Measurements from ENCODE around the gene PIEZO1. TPM values are rescaled to one million over a fixed set of nuclear protein-coding genes. Genes with fewer than 3 reads are reported as not detected.

The PIEZO1 gene
- total and polyA plus RNA-seq, 9 of the 15 experiments (the other 6 are each of a cell fraction or from before 2014, with no cell fraction given), result 3.6 to 432 (median 131) TPM

DNA sequence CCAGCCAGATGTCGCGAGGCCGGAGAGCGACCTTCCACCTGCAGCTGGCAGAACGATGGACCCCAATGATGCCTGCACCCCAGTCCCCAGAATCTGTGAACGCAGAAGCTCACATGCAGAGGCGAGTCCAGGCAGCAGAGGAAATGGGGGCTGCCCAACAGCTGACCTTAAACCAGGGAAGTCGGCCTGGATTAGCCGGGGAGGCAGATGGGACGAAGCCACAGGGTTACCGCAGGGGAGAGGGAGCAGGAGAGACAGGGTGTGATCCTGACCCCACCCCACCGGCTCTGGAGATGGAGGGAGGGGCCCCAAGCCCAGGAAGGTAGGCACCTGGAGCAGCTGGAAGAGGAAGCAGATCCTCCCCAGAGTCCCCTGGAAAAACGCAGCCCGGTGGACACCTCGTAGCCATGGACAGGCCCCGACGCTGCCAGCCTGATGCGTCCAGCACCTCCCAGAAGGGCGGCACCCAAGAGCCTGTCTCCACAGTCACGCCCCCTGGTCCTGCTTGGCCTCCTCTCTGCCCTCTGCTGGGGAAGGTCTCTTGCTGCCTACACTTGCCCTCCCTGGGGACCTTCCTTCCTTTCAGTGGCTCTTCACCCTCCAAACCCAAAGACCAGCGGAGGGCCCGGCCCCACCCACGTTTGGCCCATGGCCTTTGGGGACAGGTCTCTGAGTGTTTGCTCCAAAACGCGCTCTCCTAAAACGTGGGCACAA is 37.3 kb downstream of the PIEZO1 start (continued):
- TF ChIP-seq RB1 (IDR thresholded peaks at IDR 0.05; ENCODE audit: low read depth) (peak; percentile 41; the same call in 1 of the 2 replicates), IRF2 (CRISPR knock-in tag; IDR thresholded peaks at IDR 0.05) (peak; percentile 58; the same call in 1 of the 2 replicates), CREM (IDR thresholded peaks at IDR 0.05; ENCODE audit: low read depth) (peak; percentile 65), PURB (CRISPR knock-in tag; IDR thresholded peaks at IDR 0.05; ENCODE audit: low read depth) (no peak), MEIS2 (IDR thresholded peaks at IDR 0.05; ENCODE audit: partially characterized antibody) (no peak), CTBP1 (IDR thresholded peaks at IDR 0.05; ENCODE audit: borderline replicate concordance) (peak; percentile 60; the same call in 1 of the 2 replicates), NELFE (IDR thresholded peaks at IDR 0.05; ENCODE audit: insufficient read depth, insufficient read length) (no peak), U2AF2 (optimal IDR thresholded peaks at IDR 0.05; ENCODE audit: low read depth, low read length) (no peak), MTA3 (IDR thresholded peaks at IDR 0.05; ENCODE audit: borderline replicate concordance) (peak; percentile 76)
- TF ChIP-seq, protein P1, sequence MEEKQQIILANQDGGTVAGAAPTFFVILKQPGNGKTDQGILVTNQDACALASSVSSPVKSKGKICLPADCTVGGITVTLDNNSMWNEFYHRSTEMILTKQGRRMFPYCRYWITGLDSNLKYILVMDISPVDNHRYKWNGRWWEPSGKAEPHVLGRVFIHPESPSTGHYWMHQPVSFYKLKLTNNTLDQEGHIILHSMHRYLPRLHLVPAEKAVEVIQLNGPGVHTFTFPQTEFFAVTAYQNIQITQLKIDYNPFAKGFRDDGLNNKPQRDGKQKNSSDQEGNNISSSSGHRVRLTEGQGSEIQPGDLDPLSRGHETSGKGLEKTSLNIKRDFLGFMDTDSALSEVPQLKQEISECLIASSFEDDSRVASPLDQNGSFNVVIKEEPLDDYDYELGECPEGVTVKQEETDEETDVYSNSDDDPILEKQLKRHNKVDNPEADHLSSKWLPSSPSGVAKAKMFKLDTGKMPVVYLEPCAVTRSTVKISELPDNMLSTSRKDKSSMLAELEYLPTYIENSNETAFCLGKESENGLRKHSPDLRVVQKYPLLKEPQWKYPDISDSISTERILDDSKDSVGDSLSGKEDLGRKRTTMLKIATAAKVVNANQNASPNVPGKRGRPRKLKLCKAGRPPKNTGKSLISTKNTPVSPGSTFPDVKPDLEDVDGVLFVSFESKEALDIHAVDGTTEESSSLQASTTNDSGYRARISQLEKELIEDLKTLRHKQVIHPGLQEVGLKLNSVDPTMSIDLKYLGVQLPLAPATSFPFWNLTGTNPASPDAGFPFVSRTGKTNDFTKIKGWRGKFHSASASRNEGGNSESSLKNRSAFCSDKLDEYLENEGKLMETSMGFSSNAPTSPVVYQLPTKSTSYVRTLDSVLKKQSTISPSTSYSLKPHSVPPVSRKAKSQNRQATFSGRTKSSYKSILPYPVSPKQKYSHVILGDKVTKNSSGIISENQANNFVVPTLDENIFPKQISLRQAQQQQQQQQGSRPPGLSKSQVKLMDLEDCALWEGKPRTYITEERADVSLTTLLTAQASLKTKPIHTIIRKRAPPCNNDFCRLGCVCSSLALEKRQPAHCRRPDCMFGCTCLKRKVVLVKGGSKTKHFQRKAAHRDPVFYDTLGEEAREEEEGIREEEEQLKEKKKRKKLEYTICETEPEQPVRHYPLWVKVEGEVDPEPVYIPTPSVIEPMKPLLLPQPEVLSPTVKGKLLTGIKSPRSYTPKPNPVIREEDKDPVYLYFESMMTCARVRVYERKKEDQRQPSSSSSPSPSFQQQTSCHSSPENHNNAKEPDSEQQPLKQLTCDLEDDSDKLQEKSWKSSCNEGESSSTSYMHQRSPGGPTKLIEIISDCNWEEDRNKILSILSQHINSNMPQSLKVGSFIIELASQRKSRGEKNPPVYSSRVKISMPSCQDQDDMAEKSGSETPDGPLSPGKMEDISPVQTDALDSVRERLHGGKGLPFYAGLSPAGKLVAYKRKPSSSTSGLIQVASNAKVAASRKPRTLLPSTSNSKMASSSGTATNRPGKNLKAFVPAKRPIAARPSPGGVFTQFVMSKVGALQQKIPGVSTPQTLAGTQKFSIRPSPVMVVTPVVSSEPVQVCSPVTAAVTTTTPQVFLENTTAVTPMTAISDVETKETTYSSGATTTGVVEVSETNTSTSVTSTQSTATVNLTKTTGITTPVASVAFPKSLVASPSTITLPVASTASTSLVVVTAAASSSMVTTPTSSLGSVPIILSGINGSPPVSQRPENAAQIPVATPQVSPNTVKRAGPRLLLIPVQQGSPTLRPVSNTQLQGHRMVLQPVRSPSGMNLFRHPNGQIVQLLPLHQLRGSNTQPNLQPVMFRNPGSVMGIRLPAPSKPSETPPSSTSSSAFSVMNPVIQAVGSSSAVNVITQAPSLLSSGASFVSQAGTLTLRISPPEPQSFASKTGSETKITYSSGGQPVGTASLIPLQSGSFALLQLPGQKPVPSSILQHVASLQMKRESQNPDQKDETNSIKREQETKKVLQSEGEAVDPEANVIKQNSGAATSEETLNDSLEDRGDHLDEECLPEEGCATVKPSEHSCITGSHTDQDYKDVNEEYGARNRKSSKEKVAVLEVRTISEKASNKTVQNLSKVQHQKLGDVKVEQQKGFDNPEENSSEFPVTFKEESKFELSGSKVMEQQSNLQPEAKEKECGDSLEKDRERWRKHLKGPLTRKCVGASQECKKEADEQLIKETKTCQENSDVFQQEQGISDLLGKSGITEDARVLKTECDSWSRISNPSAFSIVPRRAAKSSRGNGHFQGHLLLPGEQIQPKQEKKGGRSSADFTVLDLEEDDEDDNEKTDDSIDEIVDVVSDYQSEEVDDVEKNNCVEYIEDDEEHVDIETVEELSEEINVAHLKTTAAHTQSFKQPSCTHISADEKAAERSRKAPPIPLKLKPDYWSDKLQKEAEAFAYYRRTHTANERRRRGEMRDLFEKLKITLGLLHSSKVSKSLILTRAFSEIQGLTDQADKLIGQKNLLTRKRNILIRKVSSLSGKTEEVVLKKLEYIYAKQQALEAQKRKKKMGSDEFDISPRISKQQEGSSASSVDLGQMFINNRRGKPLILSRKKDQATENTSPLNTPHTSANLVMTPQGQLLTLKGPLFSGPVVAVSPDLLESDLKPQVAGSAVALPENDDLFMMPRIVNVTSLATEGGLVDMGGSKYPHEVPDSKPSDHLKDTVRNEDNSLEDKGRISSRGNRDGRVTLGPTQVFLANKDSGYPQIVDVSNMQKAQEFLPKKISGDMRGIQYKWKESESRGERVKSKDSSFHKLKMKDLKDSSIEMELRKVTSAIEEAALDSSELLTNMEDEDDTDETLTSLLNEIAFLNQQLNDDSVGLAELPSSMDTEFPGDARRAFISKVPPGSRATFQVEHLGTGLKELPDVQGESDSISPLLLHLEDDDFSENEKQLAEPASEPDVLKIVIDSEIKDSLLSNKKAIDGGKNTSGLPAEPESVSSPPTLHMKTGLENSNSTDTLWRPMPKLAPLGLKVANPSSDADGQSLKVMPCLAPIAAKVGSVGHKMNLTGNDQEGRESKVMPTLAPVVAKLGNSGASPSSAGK (IDR thresholded peaks at IDR 0.05), result no peak
- TF ChIP-seq, protein P2, sequence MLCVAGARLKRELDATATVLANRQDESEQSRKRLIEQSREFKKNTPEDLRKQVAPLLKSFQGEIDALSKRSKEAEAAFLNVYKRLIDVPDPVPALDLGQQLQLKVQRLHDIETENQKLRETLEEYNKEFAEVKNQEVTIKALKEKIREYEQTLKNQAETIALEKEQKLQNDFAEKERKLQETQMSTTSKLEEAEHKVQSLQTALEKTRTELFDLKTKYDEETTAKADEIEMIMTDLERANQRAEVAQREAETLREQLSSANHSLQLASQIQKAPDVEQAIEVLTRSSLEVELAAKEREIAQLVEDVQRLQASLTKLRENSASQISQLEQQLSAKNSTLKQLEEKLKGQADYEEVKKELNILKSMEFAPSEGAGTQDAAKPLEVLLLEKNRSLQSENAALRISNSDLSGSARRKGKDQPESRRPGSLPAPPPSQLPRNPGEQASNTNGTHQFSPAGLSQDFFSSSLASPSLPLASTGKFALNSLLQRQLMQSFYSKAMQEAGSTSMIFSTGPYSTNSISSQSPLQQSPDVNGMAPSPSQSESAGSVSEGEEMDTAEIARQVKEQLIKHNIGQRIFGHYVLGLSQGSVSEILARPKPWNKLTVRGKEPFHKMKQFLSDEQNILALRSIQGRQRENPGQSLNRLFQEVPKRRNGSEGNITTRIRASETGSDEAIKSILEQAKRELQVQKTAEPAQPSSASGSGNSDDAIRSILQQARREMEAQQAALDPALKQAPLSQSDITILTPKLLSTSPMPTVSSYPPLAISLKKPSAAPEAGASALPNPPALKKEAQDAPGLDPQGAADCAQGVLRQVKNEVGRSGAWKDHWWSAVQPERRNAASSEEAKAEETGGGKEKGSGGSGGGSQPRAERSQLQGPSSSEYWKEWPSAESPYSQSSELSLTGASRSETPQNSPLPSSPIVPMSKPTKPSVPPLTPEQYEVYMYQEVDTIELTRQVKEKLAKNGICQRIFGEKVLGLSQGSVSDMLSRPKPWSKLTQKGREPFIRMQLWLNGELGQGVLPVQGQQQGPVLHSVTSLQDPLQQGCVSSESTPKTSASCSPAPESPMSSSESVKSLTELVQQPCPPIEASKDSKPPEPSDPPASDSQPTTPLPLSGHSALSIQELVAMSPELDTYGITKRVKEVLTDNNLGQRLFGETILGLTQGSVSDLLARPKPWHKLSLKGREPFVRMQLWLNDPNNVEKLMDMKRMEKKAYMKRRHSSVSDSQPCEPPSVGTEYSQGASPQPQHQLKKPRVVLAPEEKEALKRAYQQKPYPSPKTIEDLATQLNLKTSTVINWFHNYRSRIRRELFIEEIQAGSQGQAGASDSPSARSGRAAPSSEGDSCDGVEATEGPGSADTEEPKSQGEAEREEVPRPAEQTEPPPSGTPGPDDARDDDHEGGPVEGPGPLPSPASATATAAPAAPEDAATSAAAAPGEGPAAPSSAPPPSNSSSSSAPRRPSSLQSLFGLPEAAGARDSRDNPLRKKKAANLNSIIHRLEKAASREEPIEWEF (CRISPR knock-in tag; IDR thresholded peaks at IDR 0.05), result no peak
